Brain pericyte (primary cell): ENCODE data around the gene DLG4.
A peak's percentile ranks its signal among the peaks of the same experiment; 100 is the strongest.

Source experiments
- DNase-seq: peaks from one replicate; pipeline ENCODE4 v3.0.0-alpha.2; 2012; ENCODE audit warnings: low read depth, low spot score

DLG4 gene

DNA sequence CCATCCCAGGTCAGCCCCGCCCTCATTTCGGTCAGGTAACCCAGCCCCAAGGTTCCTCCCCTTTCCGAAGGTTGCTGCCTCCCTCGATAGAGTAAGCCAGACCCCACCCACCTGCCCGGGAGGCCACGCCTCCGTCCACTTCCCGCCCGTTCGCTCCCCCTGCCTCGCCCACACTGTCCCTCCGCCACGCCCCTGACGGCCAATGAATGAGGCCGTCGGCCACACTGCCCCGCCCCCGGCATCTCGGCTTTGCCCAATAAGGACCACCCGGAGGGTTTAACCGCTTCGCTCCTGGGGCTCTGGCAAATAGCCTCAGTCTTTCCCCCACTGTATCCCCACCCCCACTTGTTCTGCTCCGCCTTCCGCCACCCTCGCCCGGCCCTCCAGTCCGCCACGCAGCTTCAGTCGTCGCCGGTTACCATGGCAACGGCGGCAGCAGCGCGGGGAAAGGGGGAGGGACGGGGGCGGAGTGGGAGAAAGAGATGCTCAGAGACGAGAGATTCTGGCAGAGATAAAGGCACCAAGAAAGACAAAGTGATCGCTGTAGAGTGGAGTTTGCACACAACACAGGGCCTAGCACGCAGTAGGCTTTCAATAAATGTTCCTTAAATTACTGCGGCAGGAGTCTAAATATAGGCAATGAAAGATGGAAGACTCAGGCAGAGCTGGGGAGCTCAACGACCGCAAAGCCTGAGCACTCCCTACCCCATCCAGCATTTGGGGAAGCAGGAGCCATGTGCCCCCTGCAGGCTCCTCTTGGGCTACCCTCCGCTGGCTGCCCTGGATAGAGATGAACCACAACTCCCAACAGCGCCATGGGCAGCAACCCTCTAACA is 5.1 kb downstream of the DLG4 start:
- peak; percentile 92 for DNase-seq

DNA sequence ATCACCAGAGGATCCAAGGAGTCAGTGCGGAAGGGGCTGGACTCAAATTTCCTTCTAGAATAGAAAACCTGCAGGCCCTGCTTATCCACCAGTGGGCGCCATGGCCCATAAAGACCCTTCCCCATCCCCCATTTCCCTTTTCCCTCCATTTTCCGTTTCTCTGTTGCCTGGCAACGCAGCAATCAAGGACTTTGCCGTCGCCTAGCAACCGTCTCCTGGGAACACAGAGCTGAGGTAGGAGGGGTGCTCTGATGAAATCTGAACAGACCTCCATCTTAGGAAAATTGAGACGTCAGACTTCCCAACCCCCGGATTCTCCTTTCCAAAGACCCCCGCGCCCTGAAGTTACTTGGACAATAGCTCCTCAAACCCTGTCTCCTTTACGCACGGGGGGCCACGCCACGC is 5.7 kb downstream of the DLG4 start:
- DNase-seq, result peak; percentile 52

DNA sequence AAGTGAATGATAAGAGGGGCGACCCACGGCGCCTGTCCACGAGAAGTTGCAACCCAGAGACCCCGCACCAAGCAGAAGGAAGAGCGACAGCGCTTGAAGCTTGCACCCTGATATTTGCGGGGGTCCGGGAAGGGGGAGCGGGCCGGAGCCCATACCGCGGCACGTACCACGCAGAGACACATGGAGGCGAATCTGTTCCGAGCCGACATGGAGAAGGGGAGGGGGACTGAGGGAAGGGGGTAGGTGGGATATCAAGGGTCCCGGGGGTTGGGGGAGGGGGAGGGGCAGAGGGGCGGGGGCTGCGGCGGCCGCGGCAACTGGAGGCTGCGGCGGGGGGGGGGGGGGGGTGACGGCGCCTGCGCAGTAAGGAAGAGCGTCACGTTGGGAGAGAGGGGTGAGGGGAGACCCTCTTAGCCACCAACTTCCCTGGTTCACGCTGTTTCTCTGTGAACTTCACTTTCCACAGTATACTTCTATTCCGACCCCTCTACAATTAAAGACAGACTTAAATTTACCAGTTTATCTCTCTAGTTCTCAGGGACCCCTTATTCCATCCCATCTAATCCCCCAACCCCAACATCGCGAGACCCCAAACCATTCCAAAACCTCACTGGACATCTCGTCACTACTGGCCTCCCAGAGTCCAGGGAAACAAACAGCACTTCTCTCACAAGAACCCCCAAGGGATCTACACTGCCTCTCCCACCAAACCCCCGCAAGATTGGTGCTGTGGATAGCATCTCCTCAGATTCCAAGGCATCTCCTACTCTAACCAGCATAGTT is 8.0 kb downstream of the DLG4 start:
- no peak for DNase-seq

DNA sequence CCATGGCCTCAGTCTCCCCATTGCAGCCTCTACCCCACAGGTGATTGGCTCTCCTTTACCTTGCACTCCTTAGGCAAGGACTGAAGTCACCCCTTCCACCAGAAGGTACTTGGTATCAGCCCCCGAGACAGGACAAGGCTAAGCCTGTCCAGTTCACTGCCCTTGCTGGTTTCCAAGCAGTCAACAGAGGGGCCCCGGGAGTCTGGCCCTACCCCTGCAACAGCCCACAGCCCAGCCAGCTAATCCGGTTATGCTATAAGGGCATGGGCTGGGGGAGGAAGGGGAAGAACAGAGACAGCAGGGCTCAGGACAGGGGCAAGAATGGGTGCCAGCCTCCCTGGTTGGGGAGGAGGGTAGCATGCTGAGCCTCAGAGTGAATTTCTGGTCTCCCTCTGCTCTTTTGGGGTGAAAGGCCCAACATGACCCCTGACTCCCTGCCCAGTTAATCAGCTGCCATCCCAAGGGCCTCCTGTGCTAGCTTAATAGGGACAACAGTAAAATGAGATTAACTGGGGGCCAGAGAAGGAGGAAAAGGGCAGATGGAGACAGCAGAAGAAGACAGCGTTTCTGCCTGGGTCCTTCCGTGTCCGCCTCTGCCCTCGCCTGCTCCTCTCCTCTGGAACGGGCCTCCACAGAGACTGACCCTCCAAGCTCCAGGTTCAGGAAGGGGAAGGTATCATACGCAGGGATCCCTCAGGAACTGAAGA is 10.7 kb downstream of the DLG4 start:
- DNase-seq, result no peak

DNA sequence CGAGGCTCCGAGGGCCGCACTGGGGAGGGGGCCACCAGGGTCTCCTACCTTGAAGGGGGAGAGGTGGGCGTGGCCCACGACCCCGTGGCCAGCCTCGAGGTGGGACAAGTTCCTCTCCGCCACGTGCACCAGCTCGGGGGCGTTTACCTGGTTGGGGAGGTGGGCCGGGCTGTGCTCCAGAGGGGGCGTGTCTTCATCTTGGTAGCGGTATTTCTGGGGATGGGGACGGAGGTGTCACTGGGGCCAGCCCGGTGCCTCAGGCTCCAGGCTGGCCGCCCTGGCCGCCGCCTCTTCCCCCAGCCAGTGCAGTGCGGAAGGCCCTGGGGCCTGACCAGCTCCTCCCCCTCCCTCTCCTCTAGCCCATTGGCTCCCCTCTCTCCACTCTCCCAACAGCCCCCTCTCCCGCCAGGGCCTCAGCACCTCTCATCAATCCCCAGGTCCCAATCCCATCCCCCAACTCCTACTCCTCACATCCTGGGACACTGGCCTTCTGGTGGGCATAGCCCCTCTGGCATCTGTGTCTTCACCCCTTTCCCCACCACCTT is 11.5 kb downstream of the DLG4 start:
- no peak for DNase-seq

DNA sequence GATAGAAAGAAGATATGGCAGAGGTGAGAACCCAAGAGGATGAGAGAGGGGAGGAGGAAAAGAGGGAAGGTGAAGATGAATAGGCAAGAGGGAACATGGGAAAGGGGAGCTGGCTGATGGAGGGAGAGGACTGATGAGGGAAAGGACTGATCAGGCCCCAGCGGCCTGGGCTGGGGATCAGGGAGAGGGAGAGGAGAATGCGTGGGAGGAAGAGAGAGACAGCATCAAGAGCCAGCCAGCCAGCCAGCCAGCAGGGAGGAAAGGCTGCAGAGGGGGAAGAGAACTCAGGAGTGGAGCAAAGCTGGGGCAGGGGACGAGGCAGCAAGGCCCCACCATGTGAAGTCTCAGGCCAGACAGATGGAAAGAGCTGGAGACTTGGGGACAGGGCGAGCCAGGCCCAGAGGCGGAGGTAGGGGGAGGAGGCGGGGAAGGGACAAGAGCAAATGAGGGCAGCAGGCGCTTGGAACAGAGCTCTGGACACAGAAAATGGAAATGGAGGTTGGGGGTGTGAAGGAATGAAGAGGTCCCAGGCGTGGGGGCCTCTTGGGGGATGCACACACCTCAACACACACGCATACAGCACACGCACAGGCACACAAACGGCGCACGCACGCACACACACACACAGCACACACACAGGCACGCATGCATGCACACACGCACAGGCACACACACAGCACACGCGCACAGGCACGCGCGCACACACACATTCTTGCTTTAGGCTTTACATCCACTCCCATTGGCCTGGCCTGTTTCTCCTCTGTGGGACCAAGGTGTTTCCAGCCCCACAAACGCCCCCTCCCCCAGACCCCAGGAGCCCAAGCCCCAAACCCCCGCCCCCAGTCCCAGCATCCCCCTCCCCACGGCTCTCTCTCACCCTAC is 12.3 kb downstream of the DLG4 start:
- no peak for DNase-seq

DNA sequence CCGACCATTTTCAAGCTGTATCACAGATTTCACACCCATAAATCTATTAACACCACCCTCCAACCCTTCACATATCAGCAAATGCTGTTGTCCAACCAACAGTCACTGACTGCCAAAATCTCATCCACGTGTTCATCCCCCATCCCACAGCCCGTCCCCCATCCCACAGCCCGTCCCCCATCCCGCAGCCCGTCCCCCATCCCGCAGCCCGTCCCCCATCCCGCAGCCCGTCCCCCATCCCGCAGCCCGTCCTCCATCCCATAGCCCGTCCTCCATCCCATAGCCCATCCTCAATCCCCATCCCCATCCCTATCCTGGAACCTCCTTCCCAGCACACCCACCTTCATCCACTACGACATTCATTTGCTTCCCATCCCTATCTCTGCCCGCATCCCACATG is 14.1 kb downstream of the DLG4 start:
- no peak for DNase-seq

DNA sequence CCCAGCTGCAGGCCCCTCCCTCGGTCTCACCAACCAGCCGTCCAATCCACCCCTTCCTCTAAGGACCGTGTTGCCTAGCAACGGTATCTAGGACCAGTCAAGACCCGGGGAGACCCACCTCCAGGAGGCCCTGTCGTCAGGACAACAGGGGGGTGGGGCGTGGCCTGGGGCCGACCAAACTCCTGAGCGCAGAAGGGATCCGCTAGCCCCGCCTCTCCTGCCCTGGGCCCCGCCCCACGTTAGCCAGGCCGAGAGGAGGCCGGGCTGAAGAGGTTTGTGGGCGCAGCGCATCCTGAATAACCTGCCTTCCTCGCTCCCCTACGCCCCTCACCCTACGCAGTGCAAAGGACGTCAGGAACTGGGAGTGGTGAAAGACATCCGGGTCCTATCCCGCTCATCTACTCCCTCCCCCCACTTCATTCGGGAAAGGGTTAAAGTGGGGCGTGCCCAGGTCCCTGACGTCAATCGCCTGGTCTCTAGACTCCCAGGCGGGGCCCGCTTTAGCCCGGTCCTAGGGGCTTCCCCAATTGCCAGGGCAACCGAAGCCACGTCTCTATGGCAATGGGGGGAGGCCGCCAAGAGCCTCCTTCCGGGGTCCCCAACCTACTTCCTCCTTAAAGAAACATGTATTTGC is 14.7 kb downstream of the DLG4 start:
- peak; percentile 80 for DNase-seq

DNA sequence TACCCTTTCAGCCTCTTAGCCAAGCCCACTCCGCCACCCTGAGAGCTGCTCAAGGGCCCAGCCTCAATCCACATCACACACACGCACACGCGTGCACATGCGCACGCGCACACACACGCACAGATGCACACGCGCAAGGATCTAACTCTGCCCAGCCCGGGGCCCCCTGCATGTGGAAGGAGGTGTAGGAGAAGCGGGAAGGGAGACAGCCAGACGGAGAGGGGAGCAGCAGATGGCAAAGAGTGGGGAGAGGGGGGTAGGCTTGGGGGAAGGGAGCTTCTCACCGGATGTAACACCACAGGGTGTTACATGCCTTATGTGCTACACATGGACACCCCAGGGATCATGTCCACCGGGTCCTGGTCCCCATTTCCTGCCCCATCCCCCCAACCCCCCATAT is 15.3 kb downstream of the DLG4 start:
- no peak for DNase-seq

DNA sequence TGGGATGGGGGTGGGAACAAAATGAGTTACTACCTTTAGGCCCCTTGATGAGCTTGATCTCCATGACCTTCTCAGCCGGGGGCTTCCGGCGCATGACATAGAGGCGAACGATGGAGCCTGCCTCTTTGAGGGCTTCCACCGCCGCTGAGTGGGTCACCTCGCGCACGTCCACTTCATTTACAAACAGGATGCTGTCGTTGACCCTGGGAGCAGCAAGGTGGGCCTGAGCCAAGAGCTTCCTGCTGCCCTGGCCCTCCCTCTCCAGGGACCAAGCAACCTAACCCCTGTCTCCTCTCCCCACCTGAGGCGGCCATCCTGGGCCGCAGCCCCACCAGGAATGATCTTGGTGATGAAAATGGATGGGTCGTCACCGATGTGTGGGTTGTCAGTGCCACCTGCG is 16.2 kb downstream of the DLG4 start:
- DNase-seq, result no peak

DNA sequence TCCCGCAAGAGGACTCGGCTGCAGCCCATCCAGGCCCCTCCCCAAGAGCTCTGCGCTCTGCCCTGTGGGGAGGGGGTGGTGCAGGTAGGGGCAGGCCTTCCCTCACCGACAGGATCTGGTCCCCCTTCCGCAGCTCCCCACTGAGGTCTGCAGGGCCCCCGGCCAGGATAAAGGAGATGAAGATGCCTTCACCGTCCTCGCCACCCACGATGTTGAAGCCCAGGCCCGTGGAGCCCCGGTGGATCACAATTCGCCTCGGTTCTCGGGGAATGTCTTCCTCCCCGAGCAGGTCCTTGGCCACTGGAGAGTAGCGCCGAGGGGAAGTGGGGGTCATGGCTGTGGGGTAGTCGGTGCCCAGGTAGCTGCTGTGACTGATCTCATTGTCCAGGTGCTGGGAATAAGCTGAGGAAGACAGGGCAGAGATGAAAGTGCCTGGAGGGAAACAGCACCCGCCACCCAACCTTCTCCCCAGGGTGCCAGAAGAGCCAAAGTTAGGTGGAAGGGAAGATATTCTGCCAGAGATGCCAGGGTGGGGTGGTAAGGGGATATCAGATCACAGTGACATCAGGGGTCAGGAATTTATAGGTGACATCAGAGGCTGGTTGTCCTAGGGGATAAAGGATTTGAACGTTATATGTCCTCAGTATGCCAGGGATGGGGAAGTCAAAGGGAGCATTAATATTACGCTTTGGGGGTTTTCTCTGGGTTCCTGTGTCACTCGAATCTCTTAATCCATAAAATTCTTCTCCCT is 22.8 kb downstream of the DLG4 start:
- DNase-seq, result no peak

DNA sequence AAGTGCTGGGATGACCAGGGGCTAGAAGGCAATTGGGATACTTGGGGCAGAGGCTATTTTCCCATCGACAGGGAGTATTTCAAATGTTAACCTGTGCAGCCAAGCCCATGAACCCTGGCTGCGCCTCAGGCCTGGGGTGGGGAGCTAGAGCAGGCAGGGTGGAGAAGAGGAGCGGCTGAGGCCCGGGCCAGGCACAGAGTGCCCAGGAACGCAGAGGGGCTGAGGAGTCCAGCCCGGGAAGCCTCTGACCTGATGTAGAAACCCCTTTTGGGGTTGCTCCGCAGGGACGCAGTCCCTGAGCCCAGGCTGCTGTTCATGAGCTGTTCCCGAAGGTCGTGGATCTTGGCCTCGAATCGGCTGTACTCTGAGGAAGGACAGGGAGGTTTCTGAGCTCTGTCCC is 23.7 kb downstream of the DLG4 start:
- no peak for DNase-seq

DNA sequence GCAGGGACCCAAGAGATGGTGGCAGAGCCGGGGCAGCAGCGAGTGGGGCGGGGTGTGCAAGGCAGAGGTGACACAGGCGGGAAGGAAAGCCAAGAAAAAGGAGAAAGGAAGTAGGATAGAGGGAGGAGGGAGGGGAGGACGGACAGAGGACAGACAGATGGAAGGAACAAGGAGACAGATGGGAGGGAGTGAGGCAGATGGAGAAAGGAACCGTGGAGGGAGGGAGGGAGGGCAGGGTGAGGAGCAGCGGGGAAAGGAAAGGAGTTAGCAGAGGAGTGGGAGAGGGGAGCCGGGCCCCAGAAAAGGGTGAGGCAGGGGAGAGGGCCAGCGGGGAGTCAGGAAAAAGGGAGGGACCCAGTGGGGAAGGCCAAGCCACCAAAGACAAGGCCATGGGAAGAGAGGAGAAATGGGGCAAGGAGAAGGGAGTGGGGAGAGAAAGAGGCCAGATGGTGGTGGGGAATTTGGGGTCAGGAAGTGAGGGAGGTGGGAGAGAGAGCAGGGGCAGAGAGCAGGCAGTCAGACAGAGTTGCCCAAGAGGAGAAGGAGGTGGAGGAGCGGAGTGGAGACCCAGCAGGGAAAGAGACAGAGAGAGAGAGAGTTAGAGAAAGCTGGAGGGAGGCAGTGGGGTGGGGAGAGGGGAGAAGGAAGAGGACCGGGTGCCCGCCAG is 27.2 kb downstream of the DLG4 start:
- no peak for DNase-seq

DNA sequence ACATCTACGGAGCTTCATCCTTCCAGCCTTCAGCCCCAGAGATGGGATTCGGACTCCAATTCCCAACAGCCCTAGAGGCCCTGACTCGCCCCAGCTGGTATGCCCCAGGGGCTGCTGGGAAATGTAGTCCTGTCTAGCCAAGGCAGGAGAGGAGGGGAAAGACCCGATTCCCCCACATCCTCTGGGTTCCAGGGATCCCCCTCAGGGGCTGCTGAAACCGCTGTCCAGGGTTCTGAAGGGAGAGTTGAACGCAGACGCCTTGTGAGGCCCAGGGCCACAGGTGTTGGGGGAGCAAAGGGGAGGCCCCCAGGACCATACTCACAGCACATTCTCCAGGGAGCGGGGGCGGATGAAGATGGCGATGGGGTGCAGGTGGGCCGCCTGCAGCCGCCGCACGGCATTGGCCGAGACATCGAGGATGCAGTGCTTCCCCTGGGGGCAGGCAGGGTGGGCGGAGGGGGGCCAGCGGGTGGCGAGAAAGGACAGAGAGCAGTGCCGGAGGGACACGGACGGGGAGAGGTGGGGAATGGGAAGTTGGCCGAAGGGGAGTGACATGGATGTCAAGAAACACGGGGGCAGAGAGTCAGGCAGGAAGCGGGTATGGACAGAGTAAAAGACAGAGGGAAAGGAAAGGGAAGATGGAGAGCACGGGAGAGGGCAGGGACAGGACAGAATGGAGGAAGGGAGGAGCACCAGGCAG is 27.9 kb downstream of the DLG4 start:
- no peak for DNase-seq

DNA sequence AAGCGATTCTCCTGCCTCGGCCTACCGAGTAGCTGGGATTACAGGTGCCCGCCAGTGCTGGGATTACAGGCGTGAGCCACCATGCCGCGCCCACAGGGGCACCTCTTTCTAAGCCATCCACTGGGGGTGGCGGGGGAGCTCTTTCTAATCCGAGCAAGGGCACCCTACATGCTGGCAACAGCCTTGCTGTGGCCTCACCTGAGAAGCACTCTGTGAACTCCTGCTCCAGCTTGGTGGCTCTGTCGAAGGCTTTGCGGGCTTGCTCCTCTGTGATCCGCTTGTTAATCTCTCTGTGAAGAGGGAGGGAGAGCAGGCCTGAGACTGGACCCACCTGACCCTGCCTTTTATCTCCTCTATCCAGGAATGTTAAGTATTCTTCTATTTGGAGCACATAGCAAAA is 28.6 kb downstream of the DLG4 start:
- no peak for DNase-seq

DNA sequence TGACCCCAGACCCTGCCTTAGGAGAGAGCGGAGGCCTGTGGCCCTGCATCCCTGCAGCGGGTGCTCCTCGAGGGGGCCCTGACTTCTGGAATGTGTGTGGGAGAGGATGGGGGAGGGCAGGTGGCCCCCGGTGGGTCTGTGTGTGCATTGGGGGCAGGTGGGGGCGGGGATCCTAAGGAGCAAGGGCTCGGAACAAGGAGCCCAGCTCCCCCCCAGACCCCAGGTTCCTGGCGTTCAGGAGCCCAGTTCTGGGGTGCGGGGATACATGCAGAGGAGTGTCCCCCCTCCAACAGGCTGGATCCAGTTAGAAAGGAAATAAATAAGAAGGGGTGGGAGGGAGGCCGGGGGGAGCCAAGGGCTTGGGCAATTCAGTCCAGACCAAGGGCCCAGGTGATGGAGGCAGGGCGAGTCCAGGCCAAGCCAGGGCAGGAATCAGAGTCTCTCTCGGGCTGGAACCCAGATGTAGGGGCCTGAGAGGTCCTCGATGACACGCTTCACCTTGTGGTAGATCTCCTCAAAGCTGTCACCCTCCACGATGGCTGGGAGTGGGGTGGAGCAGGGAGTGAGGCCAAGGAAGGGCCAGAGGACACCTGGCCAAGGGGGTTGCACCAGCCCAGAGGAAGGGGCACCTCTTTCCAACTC is 29.2 kb downstream of the DLG4 start:
- no peak for DNase-seq

DNA sequence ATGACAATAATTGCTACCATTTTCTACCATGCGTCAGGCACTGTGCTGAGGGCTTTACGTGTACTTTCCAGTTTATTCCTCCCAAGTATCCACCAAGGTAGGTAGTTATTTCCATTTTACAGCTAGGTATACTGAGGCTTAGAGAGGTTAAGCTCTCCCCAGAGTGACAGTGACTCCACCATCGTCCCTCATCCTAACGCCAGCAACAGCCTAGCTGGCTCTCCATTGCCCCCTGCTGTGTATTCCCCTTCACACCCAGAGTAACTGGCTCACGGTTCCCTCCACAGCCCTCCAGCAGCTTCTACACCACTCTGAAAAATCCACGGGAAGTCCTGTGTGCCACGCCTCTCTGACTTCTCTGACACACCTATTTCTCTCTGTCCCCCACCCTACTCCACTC is 33.4 kb downstream of the DLG4 start:
- no peak for DNase-seq

DNA sequence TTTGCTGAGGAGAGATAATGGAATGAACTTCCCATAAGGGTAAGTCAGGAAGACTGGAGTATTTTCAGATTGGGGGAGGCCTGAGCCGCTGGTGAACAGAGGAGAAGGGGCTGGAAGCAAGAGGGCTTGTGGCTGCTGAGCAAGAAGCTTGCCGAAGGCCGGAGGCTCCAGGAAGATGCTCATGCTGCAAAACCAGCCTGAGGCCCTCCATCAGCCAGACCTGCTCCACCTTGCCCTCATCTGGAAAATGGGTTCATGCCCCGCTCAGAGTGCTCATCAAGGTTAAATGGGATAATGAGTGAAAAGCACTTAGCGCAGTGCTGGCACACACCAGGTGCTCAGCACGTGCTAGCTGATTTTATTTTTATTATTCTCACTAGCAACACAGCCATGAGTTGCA is 35.0 kb downstream of the DLG4 start:
- DNase-seq, result no peak
